Muscle of back (tissue), 11 donors: Measurements from ENCODE around the gene FGF23. TPM values are rescaled to one million over a fixed set of nuclear protein-coding genes. Genes with fewer than 3 reads are reported as not detected.

Source experiments
- DNase-seq, 3 donors: peaks; one replicate each; pipeline versions ENCODE4 v3.0.0 to v3.0.0-alpha.2; 2013
- polyA plus RNA-seq, 10 donors: library from polyadenylated mRNA; unstranded; fragments of 120-200 nt; gene quantifications; one replicate each; pipeline ENCODE4 v1.2.1, GENCODE V29; 2013; ENCODE audit not compliant: insufficient read length in 10 of 10

Gene FGF23
- polyA plus RNA-seq, 10 donors: 0.05 to 0.22 (median 0.14) TPM; not detected in 3

DNA sequence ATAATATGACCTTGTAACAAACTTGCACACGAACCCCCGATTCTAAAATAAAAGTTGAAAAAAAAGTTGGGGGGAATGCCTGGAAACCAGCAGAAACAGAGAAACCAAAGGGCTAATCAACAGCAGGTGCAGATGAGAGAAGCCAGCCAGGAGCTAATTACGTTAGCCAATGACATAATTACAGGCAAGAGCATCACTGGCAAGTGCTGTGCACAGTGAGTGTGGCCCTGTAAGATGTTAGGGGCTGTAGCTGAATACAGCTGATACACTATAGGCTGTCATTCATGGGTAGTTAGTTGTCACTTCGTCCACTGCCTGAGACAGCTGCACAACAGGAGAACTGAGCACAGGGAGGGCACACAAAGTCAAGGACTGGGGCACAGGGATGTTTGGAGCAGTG is 7.3 kb upstream of the FGF23 start:
- no peak for DNase-seq

DNA sequence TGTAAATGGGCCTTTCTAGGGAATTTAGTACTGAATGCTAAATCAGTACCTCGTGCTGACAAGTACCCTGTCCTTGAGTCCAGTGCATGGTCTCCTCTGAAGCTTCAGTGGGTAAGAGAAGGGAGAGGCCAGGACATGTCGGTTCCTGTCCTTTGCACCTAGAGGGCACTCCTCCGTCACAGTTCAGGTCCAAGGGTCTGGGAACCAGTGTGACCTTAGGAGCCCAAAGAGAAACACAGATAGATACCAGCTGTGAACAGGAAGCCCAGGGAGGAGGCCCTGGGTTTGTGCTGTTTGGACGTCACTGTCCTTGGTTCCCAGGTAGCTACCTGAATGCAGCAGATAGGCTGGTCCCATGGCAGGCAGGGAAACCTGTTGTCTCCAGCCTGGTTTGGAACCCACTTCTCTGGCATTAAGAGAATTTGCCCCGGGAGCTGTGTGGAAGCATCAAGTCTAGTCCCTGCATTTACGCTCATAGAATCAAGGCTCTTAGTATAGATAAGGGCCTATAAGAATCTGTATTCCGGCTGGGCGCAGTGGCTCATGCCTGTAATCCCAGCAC is 3.9 kb upstream of the FGF23 start:
- no peak for DNase-seq

DNA sequence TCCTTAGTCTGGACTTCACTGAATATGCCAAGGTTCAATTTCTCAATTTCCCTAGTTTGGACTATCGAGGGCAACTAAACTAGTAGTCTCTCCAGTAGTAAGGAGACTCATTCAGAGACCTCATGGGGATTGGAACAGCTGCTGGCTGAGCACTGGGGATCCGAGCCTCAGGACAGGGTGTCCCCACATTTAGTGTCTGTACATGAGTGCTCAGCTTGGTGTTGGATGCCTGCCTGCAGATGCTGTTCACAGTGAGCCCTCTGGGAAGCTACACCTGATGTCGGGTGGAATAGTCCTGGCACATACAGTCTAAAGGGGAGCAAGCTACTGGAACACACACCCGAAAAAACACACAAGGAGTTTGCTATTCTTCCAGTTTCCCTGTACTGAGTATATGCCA is 820 bp upstream of the FGF23 start:
- DNase-seq: no peak

GRCh38 chr12:4378772-4379171 is 740 bp downstream of the FGF23 start:
- no peak for DNase-seq

DNA sequence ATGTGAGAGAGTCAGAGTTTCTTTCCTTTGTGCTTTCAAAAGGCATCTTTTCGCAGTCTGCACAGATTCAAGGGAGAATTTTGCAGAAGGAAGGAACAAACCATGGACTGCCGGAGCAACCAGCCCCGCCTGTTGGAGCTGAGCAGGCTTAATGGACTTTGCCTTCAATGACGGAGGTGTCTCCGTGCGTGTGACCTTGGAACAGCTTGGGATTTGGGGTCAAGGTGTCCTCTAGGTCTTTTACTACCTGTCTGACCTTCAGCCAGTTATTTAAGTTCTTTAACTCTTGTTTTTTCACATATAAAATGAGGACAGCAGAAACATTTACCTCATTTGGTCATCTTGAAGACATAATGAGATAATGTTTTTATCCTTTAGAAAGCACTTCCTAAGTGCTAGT is 4.1 kb downstream of the FGF23 start:
- DNase-seq: no peak

DNA sequence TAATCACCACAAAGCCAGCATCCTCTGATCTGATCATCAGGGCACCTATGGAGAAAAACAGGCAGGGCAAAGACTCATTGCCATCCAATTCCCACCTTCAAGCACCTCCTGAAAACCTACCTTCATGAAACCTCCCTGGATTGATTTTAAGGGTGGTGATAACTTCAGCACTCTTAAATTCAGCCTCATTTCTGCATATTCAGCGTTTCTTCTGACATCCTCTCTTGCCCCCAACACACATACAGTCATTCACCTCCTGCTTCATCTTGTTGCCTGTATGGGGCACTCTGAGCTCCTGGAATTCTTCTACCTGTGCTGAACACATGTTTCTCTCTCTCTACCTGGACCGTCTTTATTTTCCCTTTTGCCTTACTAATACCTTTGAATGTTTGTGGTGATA is 6.9 kb downstream of the FGF23 start:
- DNase-seq: no peak

DNA sequence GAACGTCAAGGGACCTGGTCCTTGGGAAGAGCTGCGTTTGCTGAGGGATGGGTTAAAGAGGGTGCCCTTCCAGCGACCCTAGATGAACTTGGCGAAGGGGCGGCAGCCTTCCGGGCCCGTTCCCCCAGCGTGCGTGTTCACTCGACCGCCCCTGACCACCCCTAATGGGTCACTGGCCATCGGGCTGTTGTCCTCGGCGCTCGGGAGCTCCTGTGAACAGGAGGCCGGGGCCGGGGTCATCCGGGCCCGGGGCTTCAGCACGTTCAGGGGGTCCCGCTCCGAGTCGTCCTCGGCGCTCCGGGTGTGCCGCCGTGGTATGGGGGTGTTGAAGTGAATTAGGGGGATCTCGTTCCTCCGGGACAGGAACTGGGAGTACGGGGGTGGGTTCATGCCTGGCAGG is 9.2 kb downstream of the FGF23 start:
- no peak for DNase-seq

DNA sequence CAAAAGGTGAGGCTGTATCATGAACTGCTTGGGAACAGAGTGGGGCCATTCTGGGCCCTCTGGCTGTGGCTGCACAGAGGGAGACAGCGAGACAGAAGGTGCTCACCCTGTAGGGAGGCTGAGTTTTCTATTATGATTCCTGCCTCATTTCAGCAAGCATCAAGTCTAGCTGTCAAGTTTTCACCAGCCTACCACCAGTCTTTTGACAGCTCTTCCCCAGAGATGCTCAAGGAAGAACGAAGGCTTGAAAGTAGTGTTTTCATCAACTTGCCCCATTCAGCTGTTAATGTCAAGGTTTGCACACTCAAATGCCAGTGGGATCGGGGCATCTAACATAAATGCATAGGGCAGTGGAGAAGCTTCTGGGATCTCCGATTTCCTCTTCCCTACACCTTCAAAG is 10.0 kb downstream of the FGF23 start:
- no peak for DNase-seq

DNA sequence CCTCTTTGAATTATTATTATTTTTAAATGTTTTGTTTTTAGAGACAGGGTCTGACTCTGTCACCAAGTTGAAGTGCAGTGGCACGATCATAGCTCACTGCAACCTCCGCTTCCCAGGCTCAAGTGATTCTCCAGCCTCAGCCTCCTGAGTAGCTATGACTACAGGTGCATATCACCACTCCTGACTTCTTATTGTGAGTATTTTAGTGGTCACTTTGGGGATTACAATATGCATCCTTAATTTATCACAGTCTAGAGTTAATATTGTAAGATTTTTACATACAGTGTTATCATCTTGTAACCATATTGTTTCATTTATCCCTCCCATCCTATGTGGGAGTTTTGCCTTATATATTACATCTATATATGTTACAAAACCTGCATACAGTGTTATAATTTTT is 13.4 kb downstream of the FGF23 start:
- no peak for DNase-seq

DNA sequence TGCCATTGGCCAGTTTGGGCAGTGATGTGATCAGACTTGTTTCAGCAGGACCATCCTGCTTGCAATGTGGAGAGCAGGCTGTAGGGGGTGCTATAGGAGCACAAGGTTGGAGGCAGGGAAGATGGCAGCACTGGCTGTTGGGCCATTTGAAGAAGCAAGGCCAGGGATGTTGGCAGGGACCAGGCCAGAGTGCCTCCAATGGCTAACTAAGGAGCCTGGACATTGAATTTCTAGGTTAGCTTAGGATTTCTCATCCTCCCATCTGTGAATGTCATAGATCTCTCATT is 23.5 kb downstream of the FGF23 start:
- DNase-seq: no peak

DNA sequence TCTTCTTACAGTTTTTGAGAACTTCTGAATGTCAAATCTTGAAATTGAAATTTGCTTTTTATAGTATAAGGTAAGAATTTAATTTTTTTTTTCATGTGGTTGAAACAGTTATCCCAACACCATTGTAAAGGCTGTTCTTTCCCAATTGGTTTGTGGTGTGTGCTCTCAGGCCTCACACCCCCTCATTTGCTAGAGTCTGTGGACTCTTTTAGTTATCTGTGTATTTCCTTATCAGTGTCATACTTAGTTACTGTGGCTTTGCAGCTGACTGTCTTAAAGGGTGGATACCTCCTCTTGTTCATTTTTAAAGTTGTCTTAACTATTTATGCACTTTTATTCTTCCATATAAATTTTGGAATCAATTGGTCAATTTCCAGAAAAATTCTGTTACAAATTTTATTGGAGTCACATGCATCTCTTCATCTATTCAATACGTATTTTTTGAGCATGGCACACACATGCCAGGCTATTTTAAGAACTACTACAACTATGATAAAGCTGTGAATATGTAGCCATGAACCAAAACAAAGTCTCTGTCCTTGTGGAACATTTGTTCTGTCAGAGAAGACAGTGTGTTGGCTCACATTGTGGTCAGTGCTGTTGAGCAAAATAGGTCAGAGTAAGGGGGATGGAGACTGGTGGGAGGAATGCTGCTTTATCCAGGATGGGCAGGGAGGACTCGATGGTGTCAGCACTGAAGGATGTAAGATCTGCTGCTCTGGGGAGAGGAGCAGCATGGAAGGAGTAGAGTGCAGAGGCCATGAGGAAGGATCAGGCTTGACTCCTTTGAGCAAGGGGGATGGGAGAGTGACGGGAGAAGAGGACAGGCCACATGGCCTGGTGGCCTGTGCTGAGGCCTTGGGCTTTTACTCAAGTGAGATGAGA is 24.1 kb downstream of the FGF23 start:
- DNase-seq: no peak

DNA sequence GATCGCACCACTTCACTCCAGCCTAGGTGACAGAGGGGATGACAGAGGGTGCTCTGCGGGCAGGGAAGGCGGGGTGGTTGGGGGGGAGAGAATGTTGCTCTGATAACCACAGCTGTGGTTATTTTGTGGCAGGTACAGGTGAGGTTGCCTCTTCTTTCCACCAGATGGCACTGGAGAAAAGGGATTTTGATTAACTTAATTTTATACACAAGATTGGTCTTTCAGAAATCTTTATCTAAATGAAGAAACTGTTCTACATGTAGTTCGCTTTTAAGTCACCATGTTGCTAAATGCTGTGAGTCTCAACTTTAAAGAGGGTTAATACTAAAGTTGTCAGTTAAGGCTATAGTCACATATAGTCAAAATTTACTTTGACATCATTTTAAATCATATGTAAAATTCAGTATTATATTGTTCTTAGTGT is 25.7 kb downstream of the FGF23 start:
- DNase-seq: peak in 2 of 3 donors; percentile 6 to 12

- DNase-seq: no peak
Observed at GRCh38 chr12:4346931-4347330, 32.6 kb downstream of the FGF23 start.

- no peak for DNase-seq
Observed at GRCh38 chr12:4331842-4332241, 47.7 kb downstream of the FGF23 start.

- no peak for DNase-seq
Observed at GRCh38 chr12:4331221-4331620, 48.3 kb downstream of the FGF23 start.

DNA sequence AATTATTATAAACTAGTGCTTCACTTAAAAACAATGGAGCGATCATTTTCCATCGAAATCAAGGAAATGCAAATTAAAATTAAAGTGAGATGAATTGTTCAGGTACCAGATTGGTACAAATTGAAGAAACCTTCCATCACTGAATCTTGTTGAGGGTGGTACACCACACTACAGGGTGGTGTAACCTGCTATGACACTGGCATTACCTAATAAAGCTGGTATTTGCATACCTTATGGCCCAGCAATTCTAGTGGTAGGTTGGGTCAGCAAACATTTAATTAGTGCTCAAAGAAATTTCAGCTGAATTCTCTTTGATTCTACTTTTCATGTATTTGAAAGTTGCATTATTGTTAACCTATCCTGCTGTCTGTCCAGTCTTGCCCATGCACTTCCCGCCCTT is 49.3 kb downstream of the FGF23 start:
- DNase-seq: no peak

- DNase-seq: no peak
Observed at GRCh38 chr12:4327293-4327692, 52.2 kb downstream of the FGF23 start.

DNA sequence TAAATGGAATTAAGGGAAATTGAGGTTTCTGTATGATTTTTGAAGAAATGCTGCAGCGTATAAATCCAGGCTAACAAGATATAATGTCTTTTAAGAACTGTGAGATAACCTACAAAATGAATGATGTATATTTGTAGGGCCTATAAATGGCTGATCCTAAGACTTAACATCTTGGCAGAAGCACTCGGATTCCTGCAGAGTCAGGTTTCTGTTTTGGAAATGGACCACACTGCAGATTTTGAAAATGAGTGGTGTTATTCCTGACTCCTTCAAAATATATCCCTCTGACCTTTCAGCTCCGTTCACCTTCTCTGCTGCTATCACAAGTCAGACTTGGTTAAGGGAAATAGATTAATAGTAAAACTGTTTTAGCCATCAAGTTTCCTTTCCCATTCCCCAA is 53.5 kb downstream of the FGF23 start:
- no peak for DNase-seq

- no peak for DNase-seq
Observed at GRCh38 chr12:4324366-4324765, 55.1 kb downstream of the FGF23 start.

- DNase-seq: no peak
Observed at GRCh38 chr12:4323396-4323795, 56.1 kb downstream of the FGF23 start.

DNA sequence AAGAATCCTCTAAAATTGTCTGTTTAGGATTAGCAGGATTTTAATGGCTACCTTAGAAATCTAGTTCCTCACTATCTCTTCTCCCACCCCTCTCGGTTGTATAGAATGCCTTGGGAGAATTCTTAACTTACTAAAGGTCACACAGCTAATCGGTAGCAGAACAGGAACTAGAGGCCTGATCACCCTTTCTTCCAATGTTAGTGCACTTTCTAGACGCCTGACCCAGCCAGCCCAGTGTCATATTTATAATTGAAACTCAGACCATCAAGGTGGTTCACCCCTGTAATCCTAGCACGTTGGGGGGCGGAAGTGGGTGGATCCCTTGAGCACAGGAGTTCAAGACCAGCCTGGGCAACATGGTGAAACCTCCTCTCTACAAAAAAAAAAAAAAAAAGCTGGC is 56.8 kb downstream of the FGF23 start:
- no peak for DNase-seq

DNA sequence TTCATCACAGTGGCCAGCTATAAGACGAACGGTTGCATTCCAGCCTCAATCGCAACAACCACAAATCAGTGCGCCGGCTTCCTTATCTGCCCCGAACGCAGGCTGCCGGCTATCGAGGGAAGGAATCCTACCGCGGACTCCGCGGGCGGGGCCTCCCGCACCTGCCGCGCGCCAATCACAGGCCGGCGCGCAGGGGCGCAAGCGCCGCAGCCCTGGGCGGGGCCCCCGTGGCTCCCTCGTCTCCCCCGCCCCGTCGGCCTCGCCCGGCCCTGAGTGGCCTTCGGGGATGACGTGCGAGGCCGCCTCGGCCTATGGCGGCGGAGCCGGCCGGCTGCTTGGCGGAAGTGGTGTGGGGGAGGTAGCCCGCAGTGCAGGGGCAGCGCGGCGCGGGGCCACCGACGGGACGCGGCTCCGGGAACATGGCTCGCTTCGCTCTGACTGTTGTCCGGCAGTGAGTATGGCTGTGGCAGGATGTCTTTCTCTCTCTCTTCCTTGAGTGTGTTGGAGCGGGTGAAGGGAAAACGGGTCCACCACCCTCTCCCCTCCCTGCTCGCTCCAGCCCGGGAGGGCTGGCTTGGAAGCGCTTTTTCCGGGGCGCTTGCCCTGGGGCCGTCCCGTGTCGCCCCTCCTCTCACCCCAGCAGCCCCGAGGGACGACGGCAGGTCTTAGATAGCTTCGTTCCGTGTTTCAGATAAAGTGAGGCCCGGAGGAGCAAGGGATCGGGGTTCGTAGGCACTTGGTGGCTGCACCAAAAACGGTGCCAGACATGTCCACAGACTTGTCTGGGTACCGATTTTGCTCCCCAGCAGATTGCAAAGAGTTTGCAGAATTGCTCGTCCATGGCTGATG is 58.4 kb downstream of the FGF23 start, which contains the start of gene TIGAR:
TIGAR (plus strand) TSS at position 361 of the 849 bp plus-strand sequence; CDS start at position 420, 59 bp downstream.
- peak; percentile 95 to 97 (median 96) for DNase-seq

DNA sequence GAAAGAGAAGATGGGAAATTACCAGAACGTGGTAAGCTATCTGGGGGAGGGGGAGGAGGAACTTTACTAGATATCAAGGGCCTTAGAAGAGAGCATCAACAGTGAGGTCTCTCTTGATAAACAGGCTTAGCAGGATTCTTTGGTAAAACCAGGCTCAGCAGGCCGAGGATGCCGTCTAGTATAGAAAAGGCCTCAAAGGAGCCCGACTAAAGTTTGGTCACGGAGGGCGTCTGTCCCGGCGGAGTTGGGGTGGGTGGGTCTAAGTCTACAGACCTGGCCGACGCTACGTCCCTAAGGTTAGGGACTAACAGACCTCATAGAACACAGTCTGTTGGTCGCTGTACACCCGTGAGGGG is 59.0 kb downstream of the FGF23 start:
- DNase-seq: no peak
